ENCODE measurements around the gene CMPK2. TPM values are rescaled to one million over a fixed set of nuclear protein-coding genes. Genes with fewer than 3 reads are reported as not detected.

CMPK2 gene
- total and polyA plus RNA-seq, 10 of the 15 experiments (the other 5 are each of a cell fraction or from before 2014, with no cell fraction given): 0.50 to 5.6 (median 3.2) TPM

GRCh38 chr2:6814312-6814711 lies 51.4 kb downstream of the CMPK2 start (continued):
- no peak for TF ChIP-seq NFIC (IDR thresholded peaks at IDR 0.05; ENCODE audit: low read depth, low read length)

DNA sequence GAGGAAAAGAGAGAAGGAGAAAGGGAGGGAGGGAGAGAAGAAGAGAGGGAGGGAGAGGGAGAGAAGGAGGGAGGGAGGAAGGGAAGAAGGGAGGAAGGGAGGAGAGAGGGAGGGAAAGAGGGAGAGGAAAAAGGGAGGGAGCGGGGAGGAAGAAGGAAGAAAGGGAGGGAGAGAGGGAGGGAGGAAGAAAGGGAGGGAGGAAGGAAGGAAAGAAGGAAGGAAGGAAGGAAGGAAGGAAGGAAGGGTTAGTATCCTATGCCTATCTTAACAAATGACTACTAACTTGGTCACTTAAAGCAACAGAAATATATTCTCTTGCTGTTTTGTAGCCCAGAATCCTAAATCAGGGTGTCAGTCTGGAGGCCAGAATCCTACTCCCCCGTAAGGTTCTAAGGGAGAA lies 52.1 kb downstream of the CMPK2 start:
- no peaks in the 10 kb centered on the region for H3K4me1 ChIP-seq (ENCODE audit: control insufficient read depth, insufficient read depth, low read length)
- TF ChIP-seq KLF5 (IDR thresholded peaks at IDR 0.05; ENCODE audit: partially characterized antibody) (no peak), CREB1 (IDR thresholded peaks at IDR 0.05; ENCODE audit: low read depth) (no peak), E2F8 (IDR thresholded peaks at IDR 0.05; ENCODE audit: low read depth, partially characterized antibody) (no peak), IRF4 (IDR thresholded peaks at IDR 0.05; ENCODE audit: low read depth, low read length) (no peak), SMAD5 (IDR thresholded peaks at IDR 0.05; ENCODE audit: low read depth) (no peak), BHLHE40 (IDR thresholded peaks at IDR 0.05; ENCODE audit: borderline replicate concordance in 1 of 2, low read depth in 2 of 2, low read length in 1 of 2) (no peak), CHD4 (IDR thresholded peaks at IDR 0.05) (no peak), MYC (IDR thresholded peaks at IDR 0.05; ENCODE audit: insufficient read depth, insufficient read length, insufficient replicate concordance, low read length, severe bottlenecking) (no peak), NR2C1 (IDR thresholded peaks at IDR 0.05) (no peak), CHD1 (IDR thresholded peaks at IDR 0.05; ENCODE audit: low read depth, low read length) (no peak), STAT1 (conservative IDR thresholded peaks at IDR 0.05) (no peak)
- TF ChIP-seq, protein P1, sequence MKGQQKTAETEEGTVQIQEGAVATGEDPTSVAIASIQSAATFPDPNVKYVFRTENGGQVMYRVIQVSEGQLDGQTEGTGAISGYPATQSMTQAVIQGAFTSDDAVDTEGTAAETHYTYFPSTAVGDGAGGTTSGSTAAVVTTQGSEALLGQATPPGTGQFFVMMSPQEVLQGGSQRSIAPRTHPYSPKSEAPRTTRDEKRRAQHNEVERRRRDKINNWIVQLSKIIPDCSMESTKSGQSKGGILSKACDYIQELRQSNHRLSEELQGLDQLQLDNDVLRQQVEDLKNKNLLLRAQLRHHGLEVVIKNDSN (IDR thresholded peaks at IDR 0.05; ENCODE audit: borderline replicate concordance, extremely low read length, insufficient read depth, low read depth, low read length): no peak
- TF ChIP-seq, protein P2, sequence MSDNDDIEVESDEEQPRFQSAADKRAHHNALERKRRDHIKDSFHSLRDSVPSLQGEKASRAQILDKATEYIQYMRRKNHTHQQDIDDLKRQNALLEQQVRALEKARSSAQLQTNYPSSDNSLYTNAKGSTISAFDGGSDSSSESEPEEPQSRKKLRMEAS (IDR thresholded peaks at IDR 0.05; ENCODE audit: low read depth, low read length): no peak
- ChIA-PET POLR2A (no interaction called here), SMC1A (ENCODE audit: uncharacterized antibody, unreplicated experiment) (no interaction called here), CTCF (no interaction called here), RAD21 (ENCODE audit: unreplicated experiment) (no interaction called here)
- no peak overlapping the region for H3K27ac ChIP-seq (ENCODE audit: control insufficient read depth, insufficient read depth)
- ATAC-seq (no peak), DNase-seq (ENCODE audit: low read depth, low spot score) (no peak), FAIRE-seq (no peak)
- H2AFZ ChIP-seq (ENCODE audit: control insufficient read depth, low read depth, low read length): no peak overlapping the region
- in situ Hi-C loops (cut with MboI) (no loop called here), intact Hi-C loops (cut with micrococcal nuclease; ENCODE audit: unreplicated experiment) (no loop called here)
- H4K20me1 ChIP-seq (ENCODE audit: control insufficient read depth, insufficient read depth): no peaks in the 10 kb centered on the region
- no peak overlapping the region for H3K4me2 ChIP-seq (ENCODE audit: control insufficient read depth, insufficient read depth)
- no TSS peak for BruUV-seq (replicated peaks)
- no peaks in the 10 kb centered on the region for H3K36me3 ChIP-seq (ENCODE audit: control insufficient read depth in 2 of 2, insufficient read depth in 2 of 2, low read length in 1 of 2)
- H3K9ac ChIP-seq (ENCODE audit: control insufficient read depth, insufficient read depth, low read length): no peak overlapping the region
- H3K4me3 ChIP-seq: no peak overlapping the region
- no peaks in the 10 kb centered on the region for H3K79me2 ChIP-seq (ENCODE audit: control insufficient read depth, insufficient read depth, low read length)
- H3K9me3 ChIP-seq (replicated peaks; ENCODE audit: control insufficient read depth, insufficient read depth, low read length): no peaks in the 10 kb centered on the region
- peaks cover 0 to 2% of the 10 kb centered on the region in 2 experiments; a peak in 1 of 4 replicates for H3K27me3 ChIP-seq (replicated peaks in 1 of 2; ENCODE audit: control insufficient read depth in 2 of 2, insufficient read depth in 2 of 2, low read length in 1 of 2)
- 58% methylated on average over 2 of the region's 2 CpGs for WGBS (ENCODE audit: insufficient coverage, insufficient replicate concordance, low lambda C conversion rate, missing lambda C conversion rate)

Data from GM12878 (cell line).